Brain microvascular endothelial cell (primary cell): Measurements from ENCODE around the gene NLK.

ENCODE experiments used
- DNase-seq: peaks from one replicate; pipeline ENCODE4 v3.0.0-alpha.2; 2020
- H3K27ac ChIP-seq: fragments of 250-450 bp; sonication (Bioruptor Pico); 2 replicates; pipeline ENCODE4 v1.5.1; 2020; ENCODE audit warnings: mild to moderate bottlenecking, moderate library complexity
- H3K27me3 ChIP-seq: fragments of 250-450 bp; sonication (Bioruptor Pico); replicated peaks from 2 replicates; pipeline ENCODE4 v1.5.1; 2020; ENCODE audit warnings: mild to moderate bottlenecking
- H3K36me3 ChIP-seq: fragments of 250-450 bp; sonication (Bioruptor Pico); replicated peaks from 2 replicates; pipeline ENCODE4 v1.5.1; 2020; ENCODE audit warnings: mild to moderate bottlenecking
- H3K4me3 ChIP-seq: 2 replicates; pipeline ENCODE4 v1.5.1; 2011; ENCODE audit warnings: low read depth, mild to moderate bottlenecking, control low read depth, low read length, moderate library complexity
- CTCF ChIP-seq: IDR thresholded peaks from 2 replicates; pipeline ENCODE4 v1.5.1; 2011; ENCODE audit warnings: low read depth, mild to moderate bottlenecking, moderate library complexity, low read length, control low read depth, inconsistent platforms; ENCODE audit errors: missing control alignments
- in situ Hi-C: cut with HindIII; loops from 2 replicates; pipeline ENCODE4 v1.10.0; 2017; ENCODE audit warnings: low sequenced_read_pairs, low pct_ligation_motif_present

NLK gene

GRCh38 chr17:28118362-28118761 lies 75.9 kb downstream of the NLK start:
- no peak for DNase-seq
- H3K27ac ChIP-seq, result no peak overlapping the region
- no peak overlapping the region for H3K4me3 ChIP-seq
- no peaks in the 10 kb centered on the region for H3K36me3 ChIP-seq
- in situ Hi-C loops, result no loop called here
- H3K27me3 ChIP-seq, result no peaks in the 10 kb centered on the region
- TF ChIP-seq CTCF, result no peak

GRCh38 chr17:28119046-28119445 lies 76.6 kb downstream of the NLK start:
- no peak overlapping the region for H3K27ac ChIP-seq
- no peak for TF ChIP-seq CTCF
- no peak overlapping the region for H3K4me3 ChIP-seq
- no peaks in the 10 kb centered on the region for H3K27me3 ChIP-seq
- H3K36me3 ChIP-seq, result no peaks in the 10 kb centered on the region
- in situ Hi-C loops, result no loop called here
- DNase-seq, result no peak

GRCh38 chr17:28119560-28119959 lies 77.1 kb downstream of the NLK start:
- in situ Hi-C loops, result no loop called here
- Histone ChIP-seq H3K36me3 (no peaks in the 10 kb centered on the region), H3K27me3 (no peaks in the 10 kb centered on the region), H3K27ac (no peak overlapping the region), H3K4me3 (no peak overlapping the region)
- no peak for TF ChIP-seq CTCF
- no peak for DNase-seq

GRCh38 chr17:28120766-28121165 lies 78.3 kb downstream of the NLK start:
- Histone ChIP-seq H3K36me3 (no peaks in the 10 kb centered on the region), H3K27me3 (no peaks in the 10 kb centered on the region), H3K27ac (no peak overlapping the region), H3K4me3 (no peak overlapping the region)
- no peak for TF ChIP-seq CTCF
- no peak for DNase-seq
- in situ Hi-C loops, result no loop called here

GRCh38 chr17:28124962-28125361 lies 82.5 kb downstream of the NLK start:
- in situ Hi-C loops, result no loop called here
- no peak overlapping the region for H3K4me3 ChIP-seq
- TF ChIP-seq CTCF, result no peak

GRCh38 chr17:28125526-28126378 lies 83.3 kb downstream of the NLK start:
- H3K36me3 ChIP-seq, result no peaks in the 10 kb centered on the region
- TF ChIP-seq CTCF, result no peak

More at GRCh38 chr17:28124962-28125361, 82.5 kb downstream of the NLK start:
- Histone ChIP-seq H3K27ac (no peak overlapping the region), H3K27me3 (no peaks in the 10 kb centered on the region), H3K36me3 (no peaks in the 10 kb centered on the region)
- DNase-seq, result no peak

More at GRCh38 chr17:28125526-28126378, 83.3 kb downstream of the NLK start:
- H3K27ac ChIP-seq, result no peak overlapping the region
- H3K27me3 ChIP-seq, result no peaks in the 10 kb centered on the region
- no peak overlapping the region for H3K4me3 ChIP-seq
- DNase-seq, result no peak
- in situ Hi-C loops, result no loop called here
